ENCODE results near the gene CCDC78.
A peak's percentile ranks its signal among the peaks of the same experiment; 100 is the strongest.

Gene CCDC78

DNA sequence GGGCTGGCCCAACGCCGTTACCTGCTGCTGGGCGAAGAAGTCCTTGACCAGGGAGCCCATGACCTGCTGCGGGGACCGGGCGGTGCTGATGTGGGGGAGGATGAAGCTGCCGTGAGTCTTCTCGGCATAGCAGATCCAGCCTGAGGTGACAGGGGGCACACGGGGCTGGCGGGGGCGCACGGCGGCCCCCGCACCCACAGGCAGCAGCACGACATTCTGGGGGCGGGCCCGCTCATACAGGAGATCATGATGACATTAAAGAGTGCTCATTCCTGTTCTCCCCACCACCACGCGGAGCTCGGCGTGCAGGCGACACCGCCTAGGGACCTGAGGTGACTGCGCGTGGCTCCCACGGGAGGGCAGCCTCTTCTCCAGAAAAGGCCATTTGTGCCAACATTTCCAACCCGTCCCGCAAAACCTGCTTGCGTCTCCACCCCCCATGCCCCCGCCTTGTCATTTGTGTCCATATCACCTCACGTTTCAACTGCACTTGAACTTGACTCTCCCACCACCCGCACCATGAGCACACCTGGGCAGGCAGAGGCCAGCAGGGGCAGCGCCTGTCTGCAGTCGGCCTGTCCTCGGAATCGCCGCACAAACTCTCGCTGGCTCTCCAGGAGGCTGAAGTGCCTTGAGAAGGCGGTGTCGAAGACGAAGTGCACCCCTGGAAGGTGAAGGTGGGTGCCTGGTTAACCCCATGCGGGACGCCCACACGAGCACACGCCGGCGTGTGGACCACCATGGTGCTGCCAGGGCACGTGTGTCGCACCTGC, 8.2 kb upstream of the CCDC78 start:
- Histone ChIP-seq H3K27ac (no peak overlapping the region), H3K9ac (peak overlapping the region in 4 of 11 experiments; percentile 65 to 75 (median 72); a peak in 6 of 22 replicates), H3K4me3 (no peak overlapping the region), H3K36me3 (peaks cover 58 to 84% (median 77%) of the 10 kb centered on the region in 11 experiments), H4K20me1 (peaks cover 13 to 67% (median 50%) of the 10 kb centered on the region in 11 experiments; a peak in 21 of 22 replicates), H3K27me3 (no peaks in the 10 kb centered on the region), H3K9me3 (replicated peaks in 1 of 11) (no peaks in the 10 kb centered on the region), H3K4me1 (peaks cover 28 to 91% (median 73%) of the 10 kb centered on the region in 10 experiments), H3K4me2 (peak overlapping the region in 8 of 11 experiments; percentile 92 to 100 (median 98); a peak in 16 of 22 replicates)
- no peak for TF ChIP-seq Cebpa-rat (IDR thresholded peaks at IDR 0.05)

DNA sequence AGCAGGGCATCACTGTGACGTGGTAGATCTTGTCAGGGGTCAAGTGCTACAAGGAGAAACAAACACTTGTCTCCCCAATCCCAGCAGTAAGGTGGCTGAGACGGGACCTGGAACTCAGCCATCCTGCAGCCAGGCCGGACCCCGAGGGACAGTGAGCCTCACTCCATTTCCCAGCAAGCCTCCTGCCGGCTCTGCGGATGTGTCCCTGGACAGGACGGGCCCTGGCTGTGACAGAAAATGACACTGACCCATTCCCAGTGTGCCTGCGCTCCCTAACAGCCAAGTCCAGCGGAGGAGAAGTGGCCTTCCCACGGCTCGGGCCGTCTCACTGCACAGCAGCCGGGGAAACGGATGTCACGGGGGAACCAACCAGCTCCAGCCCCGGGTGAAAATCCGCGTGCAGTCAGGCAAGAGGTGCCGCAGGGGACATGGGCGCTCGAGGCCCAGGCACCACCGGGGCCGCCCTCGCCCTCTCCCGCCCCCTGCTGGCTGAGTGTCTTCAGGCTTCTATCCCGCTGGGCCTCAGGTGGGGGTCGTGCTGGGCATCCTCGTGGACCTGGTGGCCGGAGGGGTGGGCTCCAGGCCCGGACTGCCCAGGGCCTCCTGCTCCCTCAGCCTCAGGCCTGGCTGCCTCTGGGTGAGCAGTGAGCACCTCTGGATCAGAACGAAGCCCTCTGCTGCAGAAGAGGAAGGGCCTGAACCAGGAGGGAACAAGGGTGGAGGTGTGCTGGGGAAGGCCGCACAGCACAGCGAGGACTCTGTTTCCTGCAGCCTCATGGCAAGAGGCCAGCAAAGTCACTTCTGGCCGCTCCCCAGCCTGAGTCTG, 7.4 kb upstream of the CCDC78 start:
- H3K4me2 ChIP-seq: peak overlapping the region in 5 of 11 experiments; percentile 97 to 100 (median 98); a peak in 8 of 22 replicates
- no peaks in the 10 kb centered on the region for H3K9me3 ChIP-seq (replicated peaks in 1 of 11)
- H3K4me3 ChIP-seq: no peak overlapping the region
- TF ChIP-seq Cebpa-rat (IDR thresholded peaks at IDR 0.05): no peak
- peaks cover 58 to 85% (median 79%) of the 10 kb centered on the region in 11 experiments for H3K36me3 ChIP-seq
- H3K27me3 ChIP-seq: no peaks in the 10 kb centered on the region
- no peak overlapping the region for H3K27ac ChIP-seq
- H4K20me1 ChIP-seq: peaks cover 18 to 72% (median 55%) of the 10 kb centered on the region in 11 experiments; a peak in 21 of 22 replicates
- peaks cover 24 to 89% (median 70%) of the 10 kb centered on the region in 10 experiments for H3K4me1 ChIP-seq
- H3K9ac ChIP-seq: 0 out of 22 replicates have a peak overlapping the region, but pooled peaks of 2 of the 11 experiments have one; percentile 1 to 27

DNA sequence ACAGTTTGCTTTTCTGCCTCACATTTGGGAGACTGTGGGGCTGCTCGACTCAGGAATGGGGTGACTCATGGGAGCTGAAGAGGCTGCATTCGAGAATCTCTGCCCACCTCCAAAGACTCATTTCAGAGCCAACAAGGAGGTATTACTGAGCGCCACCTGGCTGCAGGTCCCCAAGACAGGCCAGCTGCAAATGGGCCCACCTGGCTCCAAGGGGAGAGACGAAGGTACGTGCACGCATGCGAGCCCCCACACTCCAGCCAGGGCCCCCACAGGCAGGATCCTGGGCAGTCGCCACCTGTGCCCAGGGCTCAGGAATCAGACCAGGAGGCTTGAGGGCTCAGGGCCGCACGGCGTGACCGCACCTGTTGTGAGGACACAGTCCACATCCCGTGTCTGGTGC, 6.7 kb upstream of the CCDC78 start:
- H3K4me3 ChIP-seq: no peak overlapping the region
- H3K4me2 ChIP-seq: 0 out of 22 replicates have a peak overlapping the region, but pooled peaks of 1 of the 11 experiments have one; percentile 4
- H3K27me3 ChIP-seq: no peaks in the 10 kb centered on the region
- peaks cover 58 to 85% (median 79%) of the 10 kb centered on the region in 11 experiments for H3K36me3 ChIP-seq
- peaks cover 20 to 85% (median 66%) of the 10 kb centered on the region in 10 experiments for H3K4me1 ChIP-seq
- 0 out of 22 replicates have a peak overlapping the region, but pooled peaks of 1 of the 11 experiments have one; percentile 1 for H3K9ac ChIP-seq
- no peak for TF ChIP-seq Cebpa-rat (IDR thresholded peaks at IDR 0.05)
- H4K20me1 ChIP-seq: peaks cover 18 to 73% (median 55%) of the 10 kb centered on the region in 11 experiments; a peak in 21 of 22 replicates
- no peaks in the 10 kb centered on the region for H3K9me3 ChIP-seq (replicated peaks in 1 of 11)
- no peak overlapping the region for H3K27ac ChIP-seq

DNA sequence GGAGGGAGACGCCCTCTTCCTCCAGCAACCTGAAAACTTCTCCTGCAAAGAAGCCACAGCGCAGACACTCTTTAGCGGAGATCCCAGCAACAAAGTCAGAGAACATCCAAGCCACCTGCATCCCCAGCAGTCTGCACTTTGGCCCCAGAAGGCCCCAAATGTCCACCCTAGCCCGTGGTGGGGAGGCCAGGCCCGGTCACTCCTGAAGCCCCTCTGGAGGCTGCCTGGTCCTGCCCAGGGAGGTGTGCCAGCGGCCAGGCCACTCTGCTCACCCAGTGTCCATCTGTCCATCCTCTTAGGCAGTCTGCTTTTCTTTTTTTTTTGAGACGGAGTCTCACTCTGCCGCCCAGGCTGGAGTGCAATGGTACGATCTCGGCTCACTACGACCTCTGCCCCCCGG, 6.1 kb upstream of the CCDC78 start:
- Histone ChIP-seq H4K20me1 (peaks cover 18 to 73% (median 55%) of the 10 kb centered on the region in 11 experiments; a peak in 21 of 22 replicates), H3K4me1 (peaks cover 14 to 84% (median 65%) of the 10 kb centered on the region in 10 experiments), H3K27ac (no peak overlapping the region), H3K4me3 (no peak overlapping the region), H3K4me2 (peak overlapping the region in 2 of 11 experiments; percentile 4 to 41; a peak in 1 of 22 replicates), H3K9ac (no peak overlapping the region), H3K9me3 (replicated peaks in 1 of 11) (no peaks in the 10 kb centered on the region), H3K36me3 (peaks cover 58 to 83% (median 79%) of the 10 kb centered on the region in 11 experiments), H3K27me3 (no peaks in the 10 kb centered on the region)
- TF ChIP-seq Cebpa-rat (IDR thresholded peaks at IDR 0.05): no peak

DNA sequence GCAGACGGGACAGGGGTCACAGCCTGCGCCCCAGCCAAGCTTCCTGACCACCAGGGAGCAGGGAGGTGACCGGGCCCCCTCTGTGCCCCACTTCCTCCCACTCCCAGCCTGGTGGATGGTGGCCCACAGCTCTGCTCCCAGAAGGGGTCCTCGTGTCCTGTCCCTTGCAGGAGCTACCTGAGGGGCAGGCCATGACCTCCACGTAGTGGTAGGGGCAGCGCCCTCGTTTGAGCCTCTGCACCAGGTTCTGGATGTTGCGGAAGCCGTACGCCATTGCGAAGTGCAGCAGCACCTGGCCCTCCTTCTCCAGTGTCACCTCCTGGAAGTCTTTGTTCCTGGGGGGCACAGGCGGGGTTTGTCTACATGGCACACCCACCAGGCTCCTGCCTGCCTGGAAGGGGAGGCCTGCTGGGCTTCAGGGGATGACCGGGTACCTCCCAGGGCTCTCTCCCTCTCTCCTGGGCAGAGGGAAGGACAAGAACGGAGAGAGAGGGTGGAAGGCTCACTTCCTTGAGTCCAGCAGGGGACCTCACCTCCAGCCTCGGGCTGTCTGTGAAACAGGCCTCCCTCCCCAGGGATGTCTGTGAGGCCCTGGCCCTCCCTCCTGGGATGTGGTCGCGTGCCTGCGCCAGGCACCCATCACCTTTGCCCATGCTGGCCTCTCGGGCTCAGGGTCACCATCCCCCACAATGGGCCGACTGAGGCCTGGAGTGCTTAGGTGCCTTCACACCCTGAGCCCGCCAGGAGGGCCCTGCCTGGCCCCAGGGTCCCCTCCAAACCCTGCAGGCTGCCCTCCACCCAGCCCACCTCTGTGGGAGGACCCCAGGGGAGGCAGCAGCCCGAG, 4.6 kb upstream of the CCDC78 start:
- Histone ChIP-seq H3K9me3 (replicated peaks in 1 of 11) (no peaks in the 10 kb centered on the region), H3K36me3 (peaks cover 56 to 70% (median 64%) of the 10 kb centered on the region in 11 experiments), H3K4me1 (peaks cover 3 to 80% (median 62%) of the 10 kb centered on the region in 10 experiments; a peak in 18 of 20 replicates), H4K20me1 (peaks cover 18 to 80% (median 62%) of the 10 kb centered on the region in 11 experiments; a peak in 21 of 22 replicates), H3K4me3 (no peak overlapping the region), H3K27ac (no peak overlapping the region), H3K4me2 (peak overlapping the region in 6 of 11 experiments; percentile 3 to 41 (median 14); a peak in 4 of 22 replicates), H3K9ac (0 out of 22 replicates have a peak overlapping the region, but pooled peaks of 1 of the 11 experiments have one; percentile 13), H3K27me3 (peaks cover 0 to 8% (median 0%) of the 10 kb centered on the region in 11 experiments; a peak in 7 of 22 replicates)
- TF ChIP-seq Cebpa-rat (IDR thresholded peaks at IDR 0.05): no peak

DNA sequence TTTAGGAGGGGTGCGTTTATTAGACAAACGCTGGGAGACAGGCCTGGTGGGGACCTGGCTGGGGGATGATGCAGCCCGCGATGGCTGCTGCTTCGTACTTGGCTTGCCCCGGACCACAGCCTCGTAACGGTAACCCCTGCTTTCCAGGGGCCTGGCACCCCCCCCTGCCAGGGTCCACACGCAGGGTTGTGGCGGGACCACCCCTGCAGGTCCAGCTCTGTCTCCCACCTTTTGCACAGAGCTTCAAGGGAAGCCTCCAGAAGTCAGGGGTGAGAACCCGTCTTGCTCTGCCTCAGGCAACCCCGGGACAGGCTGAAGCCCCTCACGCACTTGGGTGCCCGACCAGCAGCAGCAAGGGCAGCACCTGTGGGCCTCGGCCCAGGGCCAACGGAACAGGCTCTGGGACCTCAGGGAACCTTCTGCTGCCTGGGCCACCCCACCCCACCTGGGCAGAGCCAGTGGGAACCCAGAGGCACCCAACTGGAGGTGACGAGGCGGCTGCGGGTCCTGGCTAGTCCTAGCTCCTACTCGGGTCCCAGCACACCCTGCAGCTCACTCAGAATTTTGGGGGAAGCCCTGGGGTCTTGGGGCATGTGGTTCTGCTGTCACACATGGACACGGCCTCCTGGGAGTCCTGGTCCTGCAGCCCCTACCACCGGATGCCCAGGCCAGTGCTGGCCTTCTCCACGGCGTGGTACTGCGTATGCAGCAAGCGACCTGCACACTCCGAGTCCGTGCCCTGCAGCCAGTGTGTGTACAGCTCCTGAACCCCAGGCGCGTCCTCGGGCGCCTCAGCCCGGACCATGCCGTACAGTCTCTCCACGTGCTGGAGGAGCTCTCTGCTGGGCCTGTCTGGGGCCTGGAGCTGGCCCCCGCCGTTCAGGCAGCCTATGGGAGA, 3.8 kb upstream of the CCDC78 start:
- Histone ChIP-seq H3K36me3 (peaks cover 48 to 61% (median 56%) of the 10 kb centered on the region in 11 experiments), H3K4me2 (0 out of 22 replicates have a peak overlapping the region, but pooled peaks of 1 of the 11 experiments have one; percentile 13), H3K9ac (no peak overlapping the region), H4K20me1 (peaks cover 13 to 80% (median 64%) of the 10 kb centered on the region in 11 experiments; a peak in 21 of 22 replicates), H3K4me1 (peaks cover 8 to 80% (median 62%) of the 10 kb centered on the region in 10 experiments; a peak in 18 of 20 replicates), H3K27ac (no peak overlapping the region), H3K9me3 (replicated peaks in 1 of 11) (no peaks in the 10 kb centered on the region), H3K27me3 (peaks cover 0 to 17% (median 0%) of the 10 kb centered on the region in 11 experiments; a peak in 7 of 22 replicates), H3K4me3 (no peak overlapping the region)
- no peak for TF ChIP-seq Cebpa-rat (IDR thresholded peaks at IDR 0.05)
